ENCODE measurements around the gene RUNX2.

The RUNX2 gene

DNA sequence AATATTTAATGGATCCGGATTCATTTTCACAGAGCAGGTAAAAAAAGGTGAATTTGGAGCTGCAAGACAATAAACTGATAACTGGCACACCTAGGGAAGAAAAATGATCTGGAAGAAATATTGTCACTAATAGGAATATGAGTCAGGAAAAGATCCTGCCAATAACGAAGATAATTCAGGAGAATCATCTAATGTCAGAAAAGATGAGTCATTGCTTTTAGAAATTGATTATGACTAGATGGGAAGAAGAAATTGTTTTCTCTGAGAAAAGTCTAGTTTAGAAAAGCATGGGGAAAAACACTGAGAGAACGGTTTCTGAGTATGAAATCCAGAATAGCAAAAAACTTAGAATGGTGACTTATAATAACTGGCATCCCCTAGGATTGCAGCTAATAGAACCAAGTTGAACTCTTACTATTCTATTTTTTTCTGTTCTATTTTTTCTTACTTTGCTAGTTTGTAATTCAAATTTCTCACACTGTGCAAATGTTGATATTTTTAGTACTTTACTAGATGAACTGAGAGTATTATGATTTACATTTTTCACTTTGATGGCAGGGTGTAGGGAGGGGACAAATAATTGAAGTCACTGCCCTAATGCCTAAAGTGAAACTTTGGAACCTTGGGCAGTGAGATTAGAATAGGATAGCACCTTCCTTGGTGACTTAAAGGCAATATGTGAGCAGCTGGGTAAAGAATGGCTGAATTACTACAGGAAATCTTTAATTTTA lies 87.8 kb downstream of the RUNX2 start:
- no peak for DNase-seq (ENCODE audit: low spot score)

DNA sequence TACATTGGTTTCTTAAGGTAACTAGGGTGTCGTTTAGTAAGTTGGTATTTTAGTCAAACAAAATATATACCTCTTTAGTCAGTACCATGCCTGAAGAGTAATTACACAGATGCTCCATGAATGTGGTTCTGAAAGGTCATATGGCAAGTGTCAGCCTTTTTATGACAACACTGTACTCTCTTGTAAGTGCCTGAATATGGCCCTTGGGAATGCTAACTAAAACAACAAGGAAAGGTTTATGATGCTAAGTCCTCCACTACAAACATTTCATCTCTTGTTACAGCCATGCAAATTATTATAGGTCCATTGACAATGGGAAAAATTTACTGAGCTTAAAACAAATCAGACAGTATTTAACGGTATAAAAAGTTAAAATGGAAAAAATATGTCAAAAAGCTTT lies 88.6 kb downstream of the RUNX2 start:
- DNase-seq (ENCODE audit: low spot score), result no peak

DNA sequence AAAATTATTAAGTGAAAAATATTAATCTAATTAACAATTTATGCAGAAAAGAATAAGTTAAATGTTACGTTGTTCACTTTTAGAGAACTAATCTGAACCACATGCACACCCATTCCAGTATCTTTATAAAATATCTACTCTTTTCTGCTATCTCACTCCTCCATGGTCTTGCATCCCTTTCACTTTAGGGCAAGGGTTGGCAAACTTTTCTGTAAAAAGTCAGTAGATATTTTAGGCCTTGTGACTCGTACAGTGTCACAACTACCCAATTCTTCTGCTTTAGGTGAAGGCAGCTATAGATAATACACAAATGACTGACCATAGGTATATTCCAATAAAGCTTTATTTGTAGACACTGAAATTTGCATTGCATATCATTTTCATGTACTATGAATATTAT lies 89.3 kb downstream of the RUNX2 start:
- no peak for DNase-seq (ENCODE audit: low spot score)

DNA sequence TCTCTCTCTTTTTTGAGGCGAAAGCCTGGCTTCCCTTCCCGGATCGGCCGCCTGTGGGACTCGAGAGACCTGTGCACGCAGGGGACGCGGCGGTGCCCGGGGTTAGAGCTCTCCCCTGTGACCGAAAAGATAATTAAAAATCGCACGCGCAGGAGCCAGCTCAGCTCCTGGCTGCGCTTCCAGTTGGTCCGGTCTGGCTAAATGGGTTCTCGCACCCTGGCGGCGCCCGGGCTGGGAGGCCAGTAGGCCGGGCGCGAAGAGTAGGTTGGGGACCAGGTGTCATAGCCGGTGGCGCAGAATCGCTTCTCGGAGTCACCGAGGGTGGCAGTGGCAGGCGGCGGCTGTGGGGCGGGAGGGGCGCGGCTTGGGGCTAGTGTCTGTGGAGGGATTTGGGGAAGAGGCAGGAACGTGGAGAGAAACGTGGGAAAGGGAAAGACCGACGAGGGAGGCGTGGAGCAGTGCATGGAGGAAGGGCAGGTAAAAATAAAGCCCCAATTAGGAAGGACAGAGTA lies 91.5 kb downstream of the RUNX2 start:
- peak; percentile 69 for DNase-seq (ENCODE audit: low spot score)

DNA sequence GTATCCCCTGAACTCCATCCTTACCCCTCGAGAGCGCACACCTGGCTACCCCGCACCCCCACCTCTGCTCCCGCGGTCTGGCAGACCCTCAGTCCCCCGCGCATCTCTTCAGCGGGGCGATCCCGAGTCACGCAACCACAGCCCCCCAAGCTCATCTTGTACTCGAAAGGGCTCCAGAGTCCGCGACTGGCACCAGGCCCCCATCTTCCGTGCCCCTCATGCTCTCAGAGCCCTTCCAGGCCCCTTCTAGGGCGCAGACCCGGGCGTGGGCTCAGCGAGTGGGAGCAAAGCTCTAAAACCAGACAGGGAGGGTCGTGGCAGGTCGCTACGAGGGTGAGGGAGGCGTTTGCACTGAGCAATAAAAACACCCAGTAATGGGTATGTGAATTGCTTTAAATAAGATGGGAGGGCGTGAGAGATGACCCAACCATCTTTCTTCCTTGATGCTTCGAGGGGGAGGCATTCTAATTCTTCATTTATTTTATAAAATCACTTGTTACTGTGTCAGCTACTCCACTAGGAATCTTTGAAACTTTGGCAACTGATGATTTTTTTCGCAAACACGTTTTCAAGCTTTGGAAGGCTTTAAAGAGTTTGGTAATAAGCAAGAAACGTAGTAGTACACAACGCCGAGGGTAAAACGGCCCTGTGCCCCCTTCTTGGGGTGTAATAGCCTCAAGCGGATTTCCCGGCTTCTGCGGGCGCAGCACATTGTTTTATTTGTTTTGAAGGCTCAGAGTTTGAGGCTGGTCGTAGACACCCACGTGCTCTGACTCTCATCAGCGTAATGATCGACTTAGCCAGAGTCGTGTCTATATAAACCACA lies 92.2 kb downstream of the RUNX2 start:
- no peak for DNase-seq (ENCODE audit: low spot score)

DNA sequence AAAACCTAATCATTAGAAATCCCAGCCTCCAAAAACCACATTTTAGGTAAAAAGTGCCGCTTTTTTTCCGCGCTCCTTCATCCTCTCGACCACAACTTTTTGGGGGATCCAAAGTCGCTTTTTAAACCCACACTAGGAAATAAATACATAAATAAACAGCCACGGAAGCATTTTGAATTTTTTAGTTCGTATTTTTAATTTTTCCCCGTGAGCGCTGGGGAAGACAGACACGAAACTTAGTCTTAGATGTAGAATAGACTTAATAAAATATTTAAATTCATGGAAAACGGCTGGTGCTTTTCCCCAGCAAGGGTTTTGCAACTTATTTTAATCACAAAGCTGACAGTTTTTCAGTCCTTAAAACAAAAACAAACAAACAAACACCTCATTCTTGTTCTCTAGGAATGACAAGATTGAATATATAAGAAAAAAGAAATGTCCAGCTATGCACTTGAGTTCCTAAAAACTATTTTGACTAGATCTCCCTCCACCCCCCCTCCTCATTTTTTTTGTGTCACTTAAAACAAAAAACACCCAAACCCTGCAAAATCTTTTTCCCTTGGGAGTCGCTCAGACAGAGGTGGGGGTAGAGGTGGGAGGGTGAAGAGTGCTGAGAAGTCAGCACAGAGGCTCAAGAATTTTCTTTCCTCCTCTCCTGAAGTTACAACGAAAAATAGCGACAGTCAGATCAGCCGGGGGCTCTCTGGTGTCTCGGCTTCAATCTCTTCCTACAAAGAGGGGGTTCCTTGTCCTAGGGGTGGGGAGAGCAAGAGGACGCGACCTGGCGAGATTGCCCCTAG lies 93.0 kb downstream of the RUNX2 start:
- no peak for DNase-seq (ENCODE audit: low spot score)

DNA sequence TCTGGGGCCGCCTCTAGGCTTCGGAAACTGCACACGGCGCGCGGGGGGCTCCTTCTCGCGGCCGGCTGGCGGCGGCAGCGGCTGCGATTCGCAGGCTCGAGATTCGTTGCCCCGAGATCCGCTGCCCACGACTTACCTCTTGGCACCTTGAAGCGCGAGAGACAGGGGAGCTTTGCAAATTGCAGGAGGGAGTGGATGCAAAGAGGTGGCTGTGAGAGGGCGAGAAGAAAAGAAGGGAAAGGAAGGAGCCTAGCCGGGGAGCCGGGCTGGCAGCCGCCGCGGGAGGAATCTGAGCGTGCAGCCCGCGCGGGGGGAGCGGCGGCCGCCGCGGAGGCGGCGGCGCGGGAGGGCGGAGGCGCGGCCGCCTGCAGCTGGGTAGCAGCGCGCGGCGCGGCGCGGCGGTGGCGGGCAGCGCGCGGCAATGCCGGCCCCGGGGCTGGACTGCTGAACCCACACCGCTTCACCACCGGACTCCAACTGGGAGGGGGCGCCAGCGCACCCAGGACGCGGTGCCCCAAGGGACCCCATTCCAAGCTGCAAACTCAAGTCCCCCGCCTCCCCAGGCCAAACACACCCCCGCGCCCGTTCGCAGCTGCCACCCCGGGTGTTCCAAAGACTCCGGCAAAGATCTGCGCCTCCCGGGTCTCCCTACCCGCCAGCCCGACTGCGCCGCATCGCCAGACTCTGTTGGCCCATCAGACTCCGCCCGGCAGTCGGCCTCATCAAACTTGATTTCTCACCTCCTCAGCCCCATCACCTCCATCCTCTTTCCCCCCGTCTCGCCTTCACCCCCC lies 93.8 kb downstream of the RUNX2 start:
- DNase-seq (ENCODE audit: low spot score), result peak; percentile 79

DNA sequence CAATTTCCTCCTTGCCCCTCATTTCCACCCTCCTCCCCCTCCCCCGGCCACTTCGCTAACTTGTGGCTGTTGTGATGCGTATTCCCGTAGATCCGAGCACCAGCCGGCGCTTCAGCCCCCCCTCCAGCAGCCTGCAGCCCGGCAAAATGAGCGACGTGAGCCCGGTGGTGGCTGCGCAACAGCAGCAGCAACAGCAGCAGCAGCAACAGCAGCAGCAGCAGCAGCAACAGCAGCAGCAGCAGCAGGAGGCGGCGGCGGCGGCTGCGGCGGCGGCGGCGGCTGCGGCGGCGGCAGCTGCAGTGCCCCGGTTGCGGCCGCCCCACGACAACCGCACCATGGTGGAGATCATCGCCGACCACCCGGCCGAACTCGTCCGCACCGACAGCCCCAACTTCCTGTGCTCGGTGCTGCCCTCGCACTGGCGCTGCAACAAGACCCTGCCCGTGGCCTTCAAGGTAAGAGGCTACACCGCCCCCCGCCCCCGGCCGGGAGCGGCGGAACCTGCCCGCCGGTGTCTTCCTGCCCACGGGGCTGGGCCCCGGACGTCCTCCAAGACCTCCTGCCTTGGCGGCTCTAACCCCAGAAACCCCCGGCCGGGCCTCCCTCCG lies 94.5 kb downstream of the RUNX2 start:
- DNase-seq (ENCODE audit: low spot score), result peak; percentile 76

DNA sequence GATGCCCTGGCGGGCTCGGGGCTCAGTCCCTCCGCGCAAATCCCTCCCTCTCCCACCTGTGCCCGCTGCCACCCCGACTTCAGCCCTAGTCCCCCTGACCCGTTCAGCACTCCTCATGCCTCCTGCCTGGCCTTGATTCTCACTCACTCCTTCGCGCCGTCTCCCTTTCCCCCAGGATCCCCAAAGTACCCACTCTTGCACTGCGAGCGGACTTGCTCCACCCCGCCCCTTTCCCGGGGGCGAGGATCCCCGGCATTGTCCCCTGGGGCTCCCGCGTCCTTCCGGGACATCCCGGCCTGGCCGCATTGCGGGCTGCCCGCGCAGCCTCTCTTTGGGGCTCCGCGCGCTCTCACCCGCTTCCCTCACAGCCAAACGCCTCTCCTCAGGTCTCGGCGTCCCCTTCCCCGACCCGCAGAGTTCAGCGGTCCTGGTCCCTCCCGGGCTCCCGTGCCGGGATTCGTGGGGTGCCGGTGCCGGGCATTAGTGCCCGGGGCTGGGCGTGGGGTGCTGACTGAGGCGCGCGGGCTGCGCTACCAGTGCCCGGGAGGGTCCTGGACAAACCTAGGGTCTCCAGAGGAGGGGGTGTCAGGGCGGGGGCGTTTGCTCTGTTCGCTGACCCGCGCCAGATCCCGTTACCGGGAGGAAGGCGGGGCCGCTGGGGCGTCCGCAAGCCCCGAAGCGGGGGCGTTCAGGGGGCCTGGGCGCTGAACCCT lies 95.1 kb downstream of the RUNX2 start:
- DNase-seq (ENCODE audit: low spot score), result peak; percentile 68

DNA sequence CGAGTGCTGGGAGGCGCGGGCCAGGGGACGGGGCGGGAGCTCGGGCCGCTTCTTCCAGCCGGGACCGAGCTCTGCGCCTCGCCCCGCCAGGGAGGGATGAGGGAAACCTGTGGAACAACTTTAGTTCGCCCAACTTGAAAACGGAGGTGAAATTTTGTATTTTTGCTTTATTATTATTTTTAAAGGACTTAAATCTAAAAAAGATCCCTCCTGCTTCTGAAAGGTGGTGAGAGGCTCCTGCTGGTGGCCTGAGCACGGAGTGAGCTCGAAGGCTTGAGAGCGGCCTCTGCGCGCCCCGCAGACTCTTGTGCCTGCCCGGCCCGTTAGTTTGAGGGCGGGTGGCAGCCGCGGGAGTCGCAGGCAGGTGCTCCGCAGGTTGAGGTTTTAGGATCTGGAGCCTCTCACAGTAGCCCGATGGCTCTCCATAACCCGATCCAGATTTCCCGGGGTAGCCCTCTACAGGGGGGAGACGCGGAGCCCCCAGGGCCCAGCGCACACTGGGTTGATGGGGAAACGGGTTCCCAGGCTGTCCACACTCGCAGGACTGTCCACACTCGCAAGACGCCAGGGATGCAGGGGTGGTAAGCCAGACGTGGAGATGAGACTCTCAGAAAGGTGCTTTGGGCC lies 95.8 kb downstream of the RUNX2 start:
- peak; percentile 65 for DNase-seq (ENCODE audit: low spot score)

DNA sequence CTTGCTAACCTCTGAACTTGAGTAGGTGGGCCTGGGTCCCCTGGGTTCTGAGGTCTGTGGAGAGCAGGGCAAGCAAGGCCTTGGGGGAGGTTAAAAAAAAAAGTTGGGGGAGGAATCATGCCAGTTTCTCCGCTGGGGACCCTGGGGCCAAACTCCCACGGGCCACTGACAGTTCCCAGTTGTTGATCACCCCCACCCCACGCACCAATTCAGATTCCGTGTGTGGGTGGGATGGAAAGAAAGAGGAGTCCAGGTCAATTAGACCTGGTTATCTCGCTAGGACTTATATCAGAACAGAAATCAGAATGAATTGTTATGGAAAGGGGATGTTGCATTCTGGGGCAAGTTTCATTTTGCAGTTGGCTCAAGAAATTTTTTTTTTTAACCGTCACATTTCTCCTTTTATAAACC lies 96.3 kb downstream of the RUNX2 start:
- DNase-seq (ENCODE audit: low spot score), result no peak

DNA sequence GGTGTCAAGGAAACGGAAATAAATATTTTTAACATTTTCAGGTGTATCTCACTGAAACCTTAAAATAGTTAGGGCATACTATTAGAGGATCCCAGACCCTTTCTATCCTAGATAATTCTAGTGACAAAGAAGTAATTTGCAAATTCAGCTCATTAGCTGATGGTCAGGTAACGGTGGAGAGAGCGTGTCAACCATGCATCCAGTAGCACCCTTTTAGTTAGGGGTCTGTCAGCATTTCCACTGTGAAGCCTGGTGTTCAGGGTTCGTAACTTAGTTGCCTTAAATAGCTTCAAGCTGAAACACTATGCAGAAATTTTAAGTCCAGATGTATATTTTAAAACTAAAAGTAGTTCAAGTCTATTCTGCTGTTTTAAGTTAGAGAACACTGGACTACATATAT lies 98.1 kb downstream of the RUNX2 start:
- DNase-seq (ENCODE audit: low spot score), result no peak

DNA sequence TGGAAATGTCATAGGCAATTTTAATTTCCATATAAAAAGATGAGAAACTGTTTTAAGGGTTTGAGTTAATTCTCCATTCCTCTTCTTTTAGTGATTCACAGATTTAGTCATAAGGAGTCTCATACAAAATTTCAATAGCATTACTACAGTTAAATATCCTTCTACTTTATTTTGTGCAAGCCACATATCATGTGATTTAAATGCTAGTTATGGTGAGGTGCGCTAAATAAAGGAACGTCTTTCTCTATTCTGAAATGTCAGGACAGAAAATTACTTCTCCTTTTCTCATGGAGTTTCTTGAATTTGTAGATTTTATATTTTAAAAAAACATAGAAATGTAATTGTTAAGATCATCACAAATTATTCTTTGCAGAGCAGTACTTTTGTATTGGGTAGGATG lies 99.6 kb downstream of the RUNX2 start:
- DNase-seq (ENCODE audit: low spot score), result no peak

DNA sequence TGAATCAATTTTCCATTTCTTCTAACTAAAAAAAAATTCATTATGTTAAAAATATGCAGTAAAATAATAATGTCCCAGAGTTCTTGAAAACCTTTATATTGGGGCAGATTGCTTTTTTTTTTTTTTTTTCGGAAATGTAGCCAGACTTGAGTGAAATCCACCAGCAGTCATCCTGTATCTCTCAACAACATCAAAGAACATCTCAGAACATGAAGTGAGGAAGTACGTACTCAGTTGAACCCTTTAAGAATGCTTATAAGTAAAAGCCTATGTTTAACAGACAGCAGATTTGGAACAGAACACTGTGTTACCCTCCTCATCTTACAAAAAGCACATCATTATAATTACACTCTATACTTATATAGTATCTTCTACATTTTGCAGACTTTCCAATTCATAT lies 100.6 kb downstream of the RUNX2 start:
- DNase-seq (ENCODE audit: low spot score), result no peak

DNA sequence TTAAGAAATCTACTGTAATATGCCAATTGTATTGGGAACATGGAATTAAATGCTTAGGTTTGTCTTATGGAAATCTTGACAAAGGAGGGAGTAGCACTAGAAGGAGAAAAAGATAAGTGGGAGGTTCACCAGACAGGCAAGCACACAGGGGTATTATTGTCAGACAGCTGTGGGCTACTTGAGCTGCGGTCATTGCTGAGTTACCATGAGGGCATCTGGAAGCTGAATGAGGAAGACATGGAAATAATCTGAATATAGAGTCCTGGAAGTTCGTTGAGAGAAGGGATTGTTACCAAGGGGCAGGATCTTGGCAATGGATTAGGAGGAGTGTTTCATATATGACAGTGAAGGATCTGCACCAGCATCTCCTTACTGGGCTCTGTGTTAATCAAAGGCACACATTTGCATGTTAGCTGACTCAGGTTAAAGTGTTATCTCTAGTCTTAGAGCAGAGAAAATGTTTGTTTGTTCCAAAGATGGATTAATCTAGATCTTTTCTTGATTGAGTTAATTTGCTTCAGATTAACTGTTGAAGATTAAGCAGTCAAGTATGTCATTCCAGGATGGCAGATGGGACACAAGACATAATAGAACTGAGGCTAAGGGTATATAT lies 102.6 kb downstream of the RUNX2 start:
- DNase-seq (ENCODE audit: low spot score), result no peak

DNA sequence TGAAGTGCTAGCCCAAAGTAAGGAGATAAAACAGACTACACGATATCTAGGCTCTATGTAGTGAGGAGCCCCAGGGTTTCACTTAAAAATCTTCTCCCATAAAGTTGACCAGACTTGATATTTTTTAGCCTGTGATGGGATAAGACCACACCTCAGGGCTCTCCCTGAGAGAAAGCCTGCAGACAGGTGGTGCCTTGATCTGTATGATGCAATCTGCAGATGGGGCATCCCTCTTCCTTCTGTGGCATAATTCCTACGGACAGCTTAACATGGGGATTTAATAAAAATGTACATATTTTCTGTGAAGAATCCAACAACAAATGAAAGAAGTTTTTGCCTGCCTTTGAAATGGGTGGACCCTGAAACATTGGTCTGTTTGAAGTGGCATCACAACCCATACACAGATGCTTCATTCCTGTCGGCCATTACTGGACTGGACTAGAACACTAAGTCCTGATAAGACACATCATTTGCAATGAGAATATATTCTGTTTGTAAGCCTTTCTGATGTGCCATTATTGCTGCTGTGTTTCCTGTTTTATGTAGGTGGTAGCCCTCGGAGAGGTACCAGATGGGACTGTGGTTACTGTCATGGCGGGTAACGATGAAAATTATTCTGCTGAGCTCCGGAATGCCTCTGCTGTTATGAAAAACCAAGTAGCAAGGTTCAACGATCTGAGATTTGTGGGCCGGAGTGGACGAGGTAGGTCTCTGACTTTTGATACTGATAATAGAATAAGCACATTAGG lies 103.4 kb downstream of the RUNX2 start:
- DNase-seq (ENCODE audit: low spot score), result no peak

DNA sequence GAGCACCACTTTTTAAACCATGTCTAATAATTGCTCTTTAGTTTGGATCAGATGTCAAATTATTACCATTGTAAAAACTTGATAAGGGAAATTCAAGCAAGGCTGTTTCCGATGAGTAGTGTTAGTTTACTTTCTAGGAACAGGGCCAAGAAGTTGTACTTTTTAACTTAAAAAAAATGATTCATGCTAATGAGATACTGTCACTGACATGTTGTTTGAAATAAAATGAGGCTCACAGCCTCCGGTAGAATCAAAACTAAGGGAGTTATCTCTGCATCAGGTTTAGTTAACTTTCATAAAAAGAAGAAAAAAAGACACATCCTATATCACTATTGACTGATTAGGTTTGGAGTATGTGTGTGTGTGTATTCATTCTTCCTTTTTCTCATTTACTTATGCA lies 104.8 kb downstream of the RUNX2 start:
- no peak for DNase-seq (ENCODE audit: low spot score)

DNA sequence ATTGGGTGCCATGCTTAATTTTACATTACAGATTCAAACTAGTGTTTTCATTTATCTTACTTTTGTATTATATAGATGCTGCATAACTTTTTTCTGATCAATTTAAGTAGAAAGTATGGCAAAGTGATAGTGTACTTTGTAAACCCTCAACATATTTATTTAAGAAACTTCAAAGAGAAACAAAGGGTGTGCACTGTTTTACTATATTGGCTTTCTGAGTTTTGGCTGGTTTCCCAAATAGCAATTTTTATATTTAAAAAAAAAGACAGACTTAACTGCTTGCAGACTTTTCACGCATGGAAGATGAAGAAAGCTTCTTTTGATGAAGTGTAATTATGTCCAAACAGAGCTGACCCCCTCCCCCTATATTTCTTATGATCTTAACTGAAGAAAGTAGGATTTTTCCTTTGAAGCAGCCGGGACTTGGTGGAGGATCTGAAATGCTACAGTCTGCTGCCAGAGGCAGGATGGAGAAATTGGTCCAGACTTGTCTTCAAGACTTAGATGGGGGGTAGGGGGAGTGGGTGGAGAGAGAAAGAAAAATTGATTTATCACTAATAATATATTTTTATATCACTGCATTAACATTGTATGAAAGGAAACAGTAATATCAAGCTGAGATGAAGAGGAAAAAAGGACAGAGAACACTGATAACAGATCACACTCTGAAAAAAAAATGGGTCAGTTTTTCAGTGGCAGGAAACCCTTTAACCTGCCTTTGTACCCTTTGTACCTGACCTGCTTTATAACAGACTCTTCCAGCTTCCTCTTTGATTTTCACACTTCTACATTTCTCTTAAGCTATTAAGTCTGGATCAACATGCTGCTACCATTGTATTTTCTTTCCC lies 105.6 kb downstream of the RUNX2 start:
- DNase-seq (ENCODE audit: low spot score), result no peak

Data from left forelimb (tissue), 1 donor.